CD14-positive monocyte (primary cell): ENCODE results near the gene C1QL2. TPM values are rescaled to one million over a fixed set of nuclear protein-coding genes. Genes with fewer than 3 reads are reported as not detected.

Experiments
- DNase-seq, 3 donors: peaks; one replicate each; pipeline ENCODE4 v3.0.0-alpha.2; 2011 to 2022
- H2AFZ ChIP-seq: 2 replicates; pipeline ENCODE4 v1.6.0; 2012; ENCODE audit warnings: mild to moderate bottlenecking, low read depth, low read length, inconsistent platforms; ENCODE audit not compliant: insufficient read depth, poor library complexity, severe bottlenecking
- H3K27ac ChIP-seq, 2 donors: 1 replicate in 1 of 2; 2 replicates in 1 of 2; pipeline ENCODE4 v1.5.1; 2012 to 2013; ENCODE audit warnings: low read length in 2 of 2, control low read depth in 1 of 2, inconsistent platforms in 1 of 2, low read depth in 1 of 2, mild to moderate bottlenecking in 1 of 2
- H3K27me3 ChIP-seq, 2 donors: one replicate each; pipeline versions ENCODE4 v1.6.0 to v1.6.1; 2011 to 2013; ENCODE audit warnings: low read length in 2 of 2; ENCODE audit not compliant: control insufficient read depth in 2 of 2, insufficient read depth in 2 of 2
- H3K36me3 ChIP-seq, 2 donors: replicated peaks in 1 of 2; 1 replicate in 1 of 2; 2 replicates in 1 of 2; pipeline versions ENCODE4 v1.5.1 to v1.6.1; 2012 to 2013; ENCODE audit warnings: low read length in 2 of 2, control low read depth in 1 of 2, inconsistent platforms in 1 of 2, mild to moderate bottlenecking in 1 of 2; ENCODE audit not compliant: insufficient read depth in 2 of 2, control insufficient read depth in 1 of 2
- H3K4me1 ChIP-seq, 2 donors: 1 replicate in 1 of 2; 2 replicates in 1 of 2; pipeline versions ENCODE4 v1.5.1 to v1.6.1; 2012 to 2013; ENCODE audit warnings: low read length in 2 of 2, control low read depth in 1 of 2, inconsistent platforms in 1 of 2, mild to moderate bottlenecking in 1 of 2, moderate library complexity in 1 of 2; ENCODE audit not compliant: insufficient read depth in 2 of 2, control insufficient read depth in 1 of 2
- H3K4me2 ChIP-seq: replicated peaks from 2 replicates; pipeline ENCODE3; 2012; ENCODE audit warnings: low read length, moderate library complexity, mild to moderate bottlenecking; ENCODE audit not compliant: poor library complexity, severe bottlenecking; ENCODE audit errors: extremely low read depth
- H3K4me3 ChIP-seq, 3 experiments: fragments of 200-600 bp in 1 of 3; sonication (generic) in 1 of 3; replicated peaks in 1 of 3; 1 replicate in 2 of 3; 2 replicates in 1 of 3; pipeline ENCODE4 v1.5.1; 2011 to 2013; ENCODE audit warnings: low read length in 3 of 3, mild to moderate bottlenecking in 3 of 3, control low read depth in 2 of 3, low read depth in 2 of 3, inconsistent platforms in 1 of 3, moderate library complexity in 1 of 3
- H3K79me2 ChIP-seq: 2 replicates; pipeline ENCODE4 v1.6.0; 2012; ENCODE audit warnings: mild to moderate bottlenecking, control low read depth, inconsistent platforms, low read length, moderate library complexity; ENCODE audit not compliant: insufficient read depth
- H3K9ac ChIP-seq: 2 replicates; pipeline ENCODE4 v1.6.0; 2017; ENCODE audit warnings: low read length, mild to moderate bottlenecking; ENCODE audit not compliant: insufficient read depth, poor library complexity, severe bottlenecking
- H3K9me3 ChIP-seq, 2 donors: replicated peaks in 1 of 2; 1 replicate in 1 of 2; 2 replicates in 1 of 2; pipeline versions ENCODE4 v1.5.1 to v1.6.1; 2012 to 2013; ENCODE audit warnings: low read length in 2 of 2, control low read depth in 1 of 2; ENCODE audit not compliant: control insufficient read depth in 1 of 2, insufficient read depth in 1 of 2
- H4K20me1 ChIP-seq: 2 replicates; pipeline ENCODE4 v1.6.0; 2012; ENCODE audit warnings: mild to moderate bottlenecking, low read length, control low read depth, moderate library complexity; ENCODE audit not compliant: insufficient read depth
- H3K27ac Mint-ChIP-seq, 7 donors: one replicate each; pipeline ENCODE4 v1.8.0; 2020; ENCODE audit warnings: mild to moderate bottlenecking in 7 of 7, mixed read lengths in 7 of 7, moderate library complexity in 6 of 7, inconsistent platforms in 2 of 7
- H3K27me3 Mint-ChIP-seq, 3 donors: one replicate each; pipeline ENCODE4 v1.8.0; 2021 to 2022; ENCODE audit warnings: low read depth in 3 of 3, mild to moderate bottlenecking in 3 of 3, mixed read lengths in 3 of 3, moderate library complexity in 3 of 3, inconsistent platforms in 1 of 3
- H3K36me3 Mint-ChIP-seq, 2 donors: one replicate each; pipeline ENCODE4 v1.8.0; 2020; ENCODE audit warnings: mixed read lengths in 2 of 2, inconsistent platforms in 1 of 2, mild to moderate bottlenecking in 1 of 2
- H3K4me1 Mint-ChIP-seq: one replicate; pipeline ENCODE4 v1.8.0; 2020; ENCODE audit warnings: mild to moderate bottlenecking, mixed read lengths
- H3K4me3 Mint-ChIP-seq, 2 donors: one replicate each; pipeline ENCODE4 v1.8.0; 2020; ENCODE audit warnings: mild to moderate bottlenecking in 2 of 2, mixed read lengths in 2 of 2, moderate library complexity in 1 of 2
- H3K9me3 Mint-ChIP-seq, 7 donors: one replicate each; pipeline ENCODE4 v1.8.0; 2020 to 2022; ENCODE audit warnings: mixed read lengths in 7 of 7, mild to moderate bottlenecking in 6 of 7, moderate library complexity in 6 of 7, inconsistent platforms in 2 of 7
- whole genome bisulfite sequencing: methylation state at CpG from one replicate; pipeline ENCODE4 v1.1.5; 2013; ENCODE audit warnings: missing lambda C conversion rate; ENCODE audit not compliant: insufficient coverage; 5-methylcytosine and 5-hydroxymethylcytosine counted together
- intact Hi-C, 2 donors: fragments of 100-400 bp; cut with micrococcal nuclease; formaldehyde crosslinking; loops; one replicate each; pipeline versions ENCODE4 v1.15.0 to v1.15.1; 2023
- polyA plus RNA-seq, 3 donors: library from polyadenylated mRNA; depleted of rRNA in 1 of 3; unstranded in 2 of 3; stranded (reverse) in 1 of 3; fragments of 300-500 nt in 2 of 3; fragments of >200 nt in 1 of 3; fragmentation: Illumina TruSeq in 2 of 3; gene quantifications; 1 replicate in 2 of 3; 2 replicates in 1 of 3; pipeline ENCODE4 v1.2.3, GENCODE V29; 2012 to 2021
- TF ChIP-seq, protein P1 (sequence below): fragments of 200-600 bp; IDR thresholded peaks from one replicate; pipeline ENCODE4 v1.8.0; 2022; ENCODE audit warnings: antibody characterized with exemption, mild to moderate bottlenecking

C1QL2 gene
- polyA plus RNA-seq, 3 donors = not detected

DNA sequence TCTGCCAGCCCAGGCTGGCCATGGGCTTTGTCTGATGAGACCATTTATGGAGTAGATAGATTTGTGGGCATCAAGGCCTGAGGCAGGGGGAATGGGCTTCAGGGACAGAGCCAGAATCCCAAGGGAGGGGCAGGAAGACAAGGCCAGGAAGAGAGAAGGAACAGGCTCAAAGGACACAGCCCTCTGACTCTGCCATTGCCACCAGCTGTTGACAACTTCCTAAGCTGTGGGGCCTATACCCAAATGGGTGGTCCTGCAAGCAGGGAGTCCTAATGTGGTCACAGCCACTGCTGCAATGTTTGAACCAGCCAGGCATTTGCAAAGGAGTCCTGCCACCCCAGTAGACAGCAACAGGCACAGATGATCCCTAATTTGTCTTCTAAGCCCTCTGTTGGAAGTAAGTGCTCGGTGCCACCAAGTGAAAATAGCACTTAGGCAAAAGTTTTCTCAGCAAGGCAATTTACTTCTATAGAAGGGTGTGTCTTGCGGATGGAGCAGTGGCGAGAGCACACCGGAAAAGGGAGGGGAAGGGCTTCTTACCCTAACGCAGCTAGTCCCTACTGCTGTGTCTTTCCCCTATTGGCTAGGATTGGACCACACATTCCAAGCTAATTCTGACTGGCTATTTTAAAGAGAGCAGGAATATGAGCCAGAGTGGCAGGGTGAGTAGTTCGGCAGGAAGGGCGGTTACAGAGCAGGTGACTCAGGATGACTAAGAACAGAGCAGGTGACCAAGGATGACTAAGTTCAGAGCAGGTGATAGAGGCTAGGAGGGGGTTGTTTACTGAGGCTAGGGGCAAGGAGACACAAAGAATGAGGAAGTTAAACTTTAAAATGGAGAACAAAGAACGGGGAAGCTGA is 47.2 kb downstream of the C1QL2 start:
- Mint-ChIP-seq H3K4me3 (no peak overlapping the region), H3K36me3 (peaks cover 0 to 4% of the 10 kb centered on the region in 2 donors), H3K27me3 (peaks cover 7 to 18% (median 17%) of the 10 kb centered on the region in 3 donors), H3K27ac (peak overlapping the region in 1 of 7 donors; percentile 48), H3K4me1 (no peaks in the 10 kb centered on the region), H3K9me3 (peaks cover 7 to 22% (median 18%) of the 10 kb centered on the region in 7 donors)
- no peaks in the 10 kb centered on the region for H3K79me2 ChIP-seq
- 90% methylated on average over 7 of the region's 8 CpGs for WGBS
- no peaks in the 10 kb centered on the region for H3K4me1 ChIP-seq
- TF ChIP-seq, protein P1, sequence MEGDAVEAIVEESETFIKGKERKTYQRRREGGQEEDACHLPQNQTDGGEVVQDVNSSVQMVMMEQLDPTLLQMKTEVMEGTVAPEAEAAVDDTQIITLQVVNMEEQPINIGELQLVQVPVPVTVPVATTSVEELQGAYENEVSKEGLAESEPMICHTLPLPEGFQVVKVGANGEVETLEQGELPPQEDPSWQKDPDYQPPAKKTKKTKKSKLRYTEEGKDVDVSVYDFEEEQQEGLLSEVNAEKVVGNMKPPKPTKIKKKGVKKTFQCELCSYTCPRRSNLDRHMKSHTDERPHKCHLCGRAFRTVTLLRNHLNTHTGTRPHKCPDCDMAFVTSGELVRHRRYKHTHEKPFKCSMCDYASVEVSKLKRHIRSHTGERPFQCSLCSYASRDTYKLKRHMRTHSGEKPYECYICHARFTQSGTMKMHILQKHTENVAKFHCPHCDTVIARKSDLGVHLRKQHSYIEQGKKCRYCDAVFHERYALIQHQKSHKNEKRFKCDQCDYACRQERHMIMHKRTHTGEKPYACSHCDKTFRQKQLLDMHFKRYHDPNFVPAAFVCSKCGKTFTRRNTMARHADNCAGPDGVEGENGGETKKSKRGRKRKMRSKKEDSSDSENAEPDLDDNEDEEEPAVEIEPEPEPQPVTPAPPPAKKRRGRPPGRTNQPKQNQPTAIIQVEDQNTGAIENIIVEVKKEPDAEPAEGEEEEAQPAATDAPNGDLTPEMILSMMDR = no peak
- H3K9me3 ChIP-seq = peaks cover 12 to 17% of the 10 kb centered on the region in 2 donors
- no peaks in the 10 kb centered on the region for H4K20me1 ChIP-seq
- H3K4me3 ChIP-seq = no peak overlapping the region
- peak in 1 of 3 donors; percentile 30 for DNase-seq
- H2AFZ ChIP-seq = no peak overlapping the region
- H3K9ac ChIP-seq = no peak overlapping the region
- no peak overlapping the region for H3K4me2 ChIP-seq
- H3K36me3 ChIP-seq = no peaks in the 10 kb centered on the region
- intact Hi-C loops = no loop called here
- no peak overlapping the region for H3K27ac ChIP-seq
- H3K27me3 ChIP-seq = peaks cover 0 to 13% of the 10 kb centered on the region in 2 donors

DNA sequence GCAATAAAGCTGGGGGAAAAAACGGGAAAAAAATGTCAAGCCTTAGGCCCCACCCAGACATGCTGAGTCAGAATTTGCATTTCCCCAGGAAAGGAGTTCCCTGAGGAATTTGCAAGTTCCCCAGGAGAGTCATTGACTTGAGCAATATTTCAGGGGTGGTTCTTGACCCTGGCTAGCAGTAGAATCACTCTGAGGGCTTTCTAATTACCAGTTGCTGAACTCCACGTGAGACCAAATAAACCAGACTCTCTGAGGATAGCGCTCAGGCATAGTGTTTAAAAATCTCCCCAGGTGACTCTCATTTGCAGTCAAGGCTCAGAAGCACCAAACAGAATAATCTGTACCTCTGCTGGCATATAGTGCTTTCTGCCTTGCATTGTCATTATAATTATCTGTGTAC is 48.7 kb downstream of the C1QL2 start:
- Histone ChIP-seq H3K36me3 (no peaks in the 10 kb centered on the region), H3K27me3 (peaks cover 0 to 13% of the 10 kb centered on the region in 2 donors), H2AFZ (no peak overlapping the region), H3K4me3 (no peak overlapping the region), H3K4me1 (no peaks in the 10 kb centered on the region), H3K79me2 (no peaks in the 10 kb centered on the region), H4K20me1 (no peaks in the 10 kb centered on the region), H3K27ac (no peak overlapping the region), H3K4me2 (no peak overlapping the region), H3K9me3 (peaks cover 12 to 17% of the 10 kb centered on the region in 2 donors), H3K9ac (no peak overlapping the region)
- Mint-ChIP-seq H3K9me3 (peaks cover 7 to 22% (median 18%) of the 10 kb centered on the region in 7 donors), H3K4me3 (no peak overlapping the region), H3K4me1 (no peaks in the 10 kb centered on the region), H3K27me3 (peaks cover 7 to 18% (median 14%) of the 10 kb centered on the region in 3 donors), H3K36me3 (peaks cover 0 to 4% of the 10 kb centered on the region in 2 donors), H3K27ac (no peak overlapping the region)
- 53% methylated on average over 3 of the region's 3 CpGs for WGBS
- TF ChIP-seq, protein P1 = no peak
- intact Hi-C loops = no loop called here
- DNase-seq = no peak
